Neuronal stem cell (in vitro differentiated cells): ENCODE measurements around the gene FOXC2.

Experiments used
- DNase-seq: peaks from one replicate; pipeline ENCODE4 v3.0.0-alpha.2; 2013; ENCODE audit warnings: low spot score
- H2AFZ ChIP-seq: one replicate; pipeline ENCODE4 v1.6.1; 2013; ENCODE audit warnings: mild to moderate bottlenecking, low read length, inconsistent platforms
- H2AK5ac ChIP-seq: 2 replicates; pipeline ENCODE4 v1.6.1; 2013; ENCODE audit warnings: low read depth, mild to moderate bottlenecking, inconsistent platforms, low read length, moderate library complexity, mixed read lengths
- H2BK120ac ChIP-seq: 2 replicates; pipeline ENCODE4 v1.6.1; 2013; ENCODE audit warnings: low read depth, mild to moderate bottlenecking, inconsistent platforms, low read length, moderate library complexity, mixed read lengths
- H2BK12ac ChIP-seq: one replicate; pipeline ENCODE4 v1.6.1; 2013; ENCODE audit warnings: low read length, inconsistent platforms
- H2BK15ac ChIP-seq: 2 replicates; pipeline ENCODE4 v1.6.1; 2013; ENCODE audit warnings: mild to moderate bottlenecking, low read length, inconsistent platforms, mixed read lengths
- H2BK5ac ChIP-seq: one replicate; pipeline ENCODE4 v1.6.1; 2013; ENCODE audit warnings: inconsistent platforms, mild to moderate bottlenecking, low read length, moderate library complexity
- H3K14ac ChIP-seq: one replicate; pipeline ENCODE4 v1.6.1; 2013; ENCODE audit warnings: low read length, inconsistent platforms
- H3K18ac ChIP-seq: 2 replicates; pipeline ENCODE4 v1.6.1; 2013; ENCODE audit warnings: low read length, inconsistent platforms
- H3K23ac ChIP-seq: 2 replicates; pipeline ENCODE4 v1.6.1; 2013; ENCODE audit warnings: low read depth, mild to moderate bottlenecking, mixed read lengths, low read length, inconsistent platforms; ENCODE audit not compliant: poor library complexity
- H3K27ac ChIP-seq: replicated peaks from 3 replicates; pipeline ENCODE4 v1.5.1; 2013; ENCODE audit warnings: low read length, inconsistent platforms
- H3K27me3 ChIP-seq, 3 experiments: 2 replicates each; pipeline ENCODE4 v1.6.1; 2013; ENCODE audit warnings: low read length in 3 of 3, mild to moderate bottlenecking in 2 of 3, inconsistent platforms in 1 of 3, low read depth in 1 of 3, mixed read lengths in 1 of 3, moderate library complexity in 1 of 3; ENCODE audit not compliant: control insufficient read depth in 3 of 3, insufficient read depth in 3 of 3
- H3K36me3 ChIP-seq, 2 donors: replicated peaks in 1 of 2; 2 replicates each; pipeline ENCODE4 v1.6.1; 2013; ENCODE audit warnings: low read length in 2 of 2; ENCODE audit not compliant: control insufficient read depth in 2 of 2, insufficient read depth in 2 of 2
- H3K4ac ChIP-seq: 2 replicates; pipeline ENCODE4 v1.6.1; 2013; ENCODE audit warnings: inconsistent platforms, mild to moderate bottlenecking, low read length, moderate library complexity
- H3K4me1 ChIP-seq, 2 donors: 1 replicate in 1 of 2; 2 replicates in 1 of 2; pipeline ENCODE4 v1.6.1; 2013; ENCODE audit warnings: low read length in 2 of 2, low read depth in 1 of 2; ENCODE audit not compliant: control insufficient read depth in 2 of 2, insufficient read depth in 1 of 2
- H3K4me2 ChIP-seq: one replicate; pipeline ENCODE4 v1.6.1; 2013; ENCODE audit warnings: mild to moderate bottlenecking, low read length, inconsistent platforms; ENCODE audit not compliant: insufficient read depth, poor library complexity, severe bottlenecking
- H3K4me3 ChIP-seq, 2 donors: 2 replicates each; pipeline ENCODE4 v1.5.1; 2013; ENCODE audit warnings: low read length in 2 of 2, mild to moderate bottlenecking in 2 of 2, inconsistent platforms in 1 of 2, moderate library complexity in 1 of 2
- H3K79me1 ChIP-seq: one replicate; pipeline ENCODE4 v1.6.1; 2013; ENCODE audit warnings: low read depth, mild to moderate bottlenecking, inconsistent platforms, low read length, moderate library complexity
- H3K9ac ChIP-seq: one replicate; pipeline ENCODE4 v1.6.1; 2013; ENCODE audit warnings: mild to moderate bottlenecking, low read depth, low read length, inconsistent platforms; ENCODE audit not compliant: poor library complexity
- H3K9me3 ChIP-seq, 2 donors: replicated peaks in 1 of 2; 2 replicates each; pipeline versions ENCODE3 to v1.6.1; 2013; ENCODE audit warnings: low read length in 2 of 2, mild to moderate bottlenecking in 2 of 2, inconsistent platforms in 1 of 2, low read depth in 1 of 2, mixed read lengths in 1 of 2, moderate library complexity in 1 of 2; ENCODE audit not compliant: control insufficient read depth in 2 of 2, insufficient read depth in 1 of 2
- H4K8ac ChIP-seq: one replicate; pipeline ENCODE4 v1.6.1; 2013; ENCODE audit warnings: low read depth, mild to moderate bottlenecking, inconsistent platforms, low read length, moderate library complexity
- H4K91ac ChIP-seq: one replicate; pipeline ENCODE4 v1.6.1; 2013; ENCODE audit warnings: low read length, low read depth, mild to moderate bottlenecking, inconsistent platforms; ENCODE audit not compliant: poor library complexity
- WGBS, 2 donors: extraction: QIAGEN DNeasy Blood & Tissue Kit; methylation state at CpG; one replicate each; pipeline ENCODE4 v1.1.7; 2013; ENCODE audit warnings: missing lambda C conversion rate in 2 of 2, mixed read lengths in 1 of 2; ENCODE audit not compliant: insufficient read length in 2 of 2, insufficient replicate concordance in 1 of 2; ENCODE audit errors: extremely low coverage in 2 of 2; 5-methylcytosine and 5-hydroxymethylcytosine counted together

The FOXC2 gene

DNA sequence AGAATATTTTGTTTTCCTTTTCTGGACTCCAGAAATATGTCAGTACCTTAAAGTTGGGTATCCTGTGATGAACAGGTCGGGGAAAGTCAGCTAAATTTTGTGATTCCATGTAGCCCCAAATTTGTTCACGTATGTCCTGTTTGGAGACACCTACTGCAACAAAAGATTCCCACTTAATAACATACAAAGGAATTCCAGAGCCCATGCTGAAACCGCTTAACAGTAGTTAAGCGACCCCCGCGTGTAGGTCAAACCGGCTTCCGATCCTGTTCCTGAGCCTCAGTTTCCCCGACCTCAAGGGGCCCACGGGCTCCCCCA is 12.1 kb upstream of the FOXC2 start:
- Histone ChIP-seq H3K4me1 (peaks cover 3 to 5% of the 10 kb centered on the region in 2 donors), H3K4me2 (peak overlapping the region; percentile 48), H4K91ac (no peak overlapping the region), H2BK120ac (no peak overlapping the region), H3K18ac (peak overlapping the region; percentile 87), H3K9me3 (no peaks in the 10 kb centered on the region), H2BK5ac (peak overlapping the region; percentile 56), H2AK5ac (no peak overlapping the region), H2AFZ (peak overlapping the region; percentile 93), H3K9ac (peak overlapping the region; percentile 87), H3K36me3 (peaks cover 5 to 33% of the 10 kb centered on the region in 2 donors), H3K79me1 (no peaks in the 10 kb centered on the region), H3K27ac (no peak overlapping the region), H3K4ac (no peak overlapping the region), H3K14ac (no peak overlapping the region), H3K27me3 (peaks cover 0 to 2% (median 0%) of the 10 kb centered on the region in 3 experiments), H3K23ac (peak overlapping the region; percentile 85), H2BK12ac (no peak overlapping the region), H4K8ac (no peak overlapping the region), H3K4me3 (peak overlapping the region; percentile 82 to 93), H2BK15ac (no peak overlapping the region)
- no CpG with 5 or more reads among the region's 10 CpGs for WGBS, 2 donors
- no peak for DNase-seq

DNA sequence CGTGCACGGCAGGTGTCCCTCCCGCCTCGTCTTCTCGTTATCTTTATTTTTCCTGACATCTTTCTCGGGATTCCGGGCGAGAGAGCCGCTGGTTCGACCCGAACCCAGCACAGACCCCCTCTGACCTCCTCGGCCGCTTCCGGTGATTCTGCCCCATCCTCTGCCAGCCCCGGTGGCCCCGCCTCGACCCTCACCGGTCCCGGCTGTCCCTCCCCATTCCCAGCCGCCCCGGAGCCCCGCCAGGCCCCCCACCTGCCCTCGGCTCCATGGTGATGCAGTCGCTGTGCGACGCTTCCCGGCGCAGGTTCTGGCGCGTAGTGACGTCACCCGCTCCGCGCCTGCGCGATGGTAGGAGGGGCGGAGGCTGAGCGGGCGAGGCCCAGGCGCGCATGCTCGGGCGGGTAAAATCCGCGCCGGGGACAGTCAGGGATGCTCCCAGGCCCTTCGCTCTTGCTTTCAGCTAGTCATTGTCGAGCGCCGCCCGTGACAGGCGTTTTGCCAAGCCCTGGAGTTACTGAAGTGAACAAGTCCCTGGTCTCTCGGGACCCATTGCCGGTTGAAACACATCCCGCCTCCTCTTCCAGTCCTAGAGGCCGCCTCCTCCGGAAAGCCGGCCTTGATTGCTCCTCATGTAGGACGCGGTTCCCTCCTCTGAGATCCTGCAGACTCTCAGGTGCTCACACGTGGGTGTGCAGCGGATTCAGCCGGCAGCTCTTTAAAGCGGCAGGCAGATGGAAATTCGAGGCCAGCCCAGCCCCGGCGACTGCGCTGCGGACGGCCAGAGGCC is 11.5 kb upstream of the FOXC2 start, which contains the start of gene MTHFSD:
Gene MTHFSD (minus strand): TSS at position 319 of the 787 bp plus-strand sequence. CDS start 51 bp downstream, at position 268.
- Histone ChIP-seq H3K4me2 (peak within 1 kb of the TSS; percentile 98), H3K4ac (no peak within 1 kb of the TSS), H4K8ac (no peak within 1 kb of the TSS), H2BK12ac (no peak within 1 kb of the TSS), H3K79me1 (no peaks in the 10 kb centered on the region), H3K27me3 (peaks cover 0 to 2% (median 0%) of the 10 kb centered on the region in 3 experiments), H4K91ac (no peak within 1 kb of the TSS), H2BK120ac (no peak within 1 kb of the TSS), H3K36me3 (peaks cover 3 to 27% of the 10 kb centered on the region in 2 donors), H3K4me1 (peaks cover 3 to 5% of the 10 kb centered on the region in 2 donors), H3K9me3 (no peaks in the 10 kb centered on the region), H3K9ac (peak within 1 kb of the TSS; percentile 87), H2AK5ac (peak within 1 kb of the TSS; percentile 58), H2BK15ac (peak within 1 kb of the TSS; percentile 50), H3K4me3 (peak within 1 kb of the TSS; percentile 82 to 93), H2BK5ac (peak within 1 kb of the TSS; percentile 56), H3K23ac (peak within 1 kb of the TSS; percentile 85), H3K18ac (peak within 1 kb of the TSS; percentile 87), H3K14ac (no peak within 1 kb of the TSS), H3K27ac (no peak within 1 kb of the TSS), H2AFZ (peak within 1 kb of the TSS; percentile 93)
- peak; percentile 91 for DNase-seq
- no CpG with 5 or more reads among the region's 70 CpGs for WGBS, 2 donors

DNA sequence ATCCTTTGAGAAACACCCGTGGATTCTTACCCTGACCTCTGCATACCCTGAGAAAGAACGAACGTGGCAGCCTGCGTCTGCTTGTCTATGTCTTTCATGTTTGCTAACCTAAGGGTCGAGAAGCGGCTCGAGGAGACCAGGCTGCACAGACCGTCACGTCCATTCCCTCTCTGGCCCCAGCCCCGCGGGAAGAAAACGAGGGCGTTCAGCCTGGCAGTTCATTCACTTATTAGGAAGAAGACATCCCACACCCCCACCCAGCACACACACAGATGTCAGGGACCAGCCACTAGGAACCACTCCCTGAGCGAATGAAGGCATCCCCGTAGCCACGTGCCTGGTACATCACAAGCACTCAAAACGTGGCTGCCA is 10.9 kb upstream of the FOXC2 start:
- H3K79me1 ChIP-seq = no peaks in the 10 kb centered on the region
- H3K9me3 ChIP-seq = no peaks in the 10 kb centered on the region
- no peak overlapping the region for H4K91ac ChIP-seq
- no peak overlapping the region for H3K4ac ChIP-seq
- peak overlapping the region; percentile 98 for H3K4me2 ChIP-seq
- H2BK120ac ChIP-seq = no peak overlapping the region
- H2BK15ac ChIP-seq = peak overlapping the region; percentile 50
- no peak overlapping the region for H3K14ac ChIP-seq
- H3K27ac ChIP-seq = no peak overlapping the region
- H3K4me1 ChIP-seq = peaks cover 3 to 5% of the 10 kb centered on the region in 2 donors
- peak overlapping the region; percentile 78 for H3K9ac ChIP-seq
- H3K4me3 ChIP-seq = peak overlapping the region; percentile 82 to 93
- H2AK5ac ChIP-seq = peak overlapping the region; percentile 58
- peak overlapping the region; percentile 12 for H3K18ac ChIP-seq
- peaks cover 0 to 2% (median 0%) of the 10 kb centered on the region in 3 experiments for H3K27me3 ChIP-seq
- H3K36me3 ChIP-seq = peaks cover 0 to 22% of the 10 kb centered on the region in 2 donors
- no peak overlapping the region for H2BK12ac ChIP-seq
- no peak overlapping the region for H2BK5ac ChIP-seq
- DNase-seq = no peak
- H2AFZ ChIP-seq = peak overlapping the region; percentile 93
- H3K23ac ChIP-seq = peak overlapping the region; percentile 85
- no CpG with 5 or more reads among the region's 17 CpGs for WGBS, 2 donors
- H4K8ac ChIP-seq = no peak overlapping the region

DNA sequence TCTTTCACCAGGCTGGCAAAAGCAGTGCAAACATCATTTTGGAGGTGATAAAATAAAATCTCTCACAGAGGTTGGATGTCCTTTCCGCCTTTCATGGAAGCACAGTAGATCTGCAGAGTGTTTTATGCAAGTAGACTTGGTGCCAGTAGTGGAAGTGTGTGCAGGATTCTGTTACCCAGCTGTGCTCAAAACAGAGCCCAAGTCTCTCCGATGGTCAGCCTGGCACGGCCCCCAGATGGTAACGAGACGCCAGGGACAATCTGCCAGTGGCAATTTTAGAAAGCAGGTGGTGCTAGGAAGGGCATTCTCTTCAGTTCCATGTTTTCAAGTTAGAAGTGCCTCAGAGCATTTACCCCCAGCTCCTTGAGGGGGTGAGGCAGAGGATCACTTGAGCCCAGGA is 10.1 kb upstream of the FOXC2 start:
- no peak overlapping the region for H3K14ac ChIP-seq
- no peak overlapping the region for H3K4me3 ChIP-seq
- peaks cover 3 to 5% of the 10 kb centered on the region in 2 donors for H3K4me1 ChIP-seq

More for the DNA sequence above, 10.1 kb upstream of the FOXC2 start:
- Histone ChIP-seq H2AK5ac (no peak overlapping the region), H4K91ac (no peak overlapping the region), H2BK5ac (no peak overlapping the region), H3K4ac (no peak overlapping the region), H3K23ac (no peak overlapping the region), H3K27me3 (peaks cover 0 to 2% (median 0%) of the 10 kb centered on the region in 3 experiments), H3K79me1 (no peaks in the 10 kb centered on the region), H3K18ac (no peak overlapping the region), H2BK12ac (no peak overlapping the region), H2BK120ac (no peak overlapping the region), H3K36me3 (peaks cover 0 to 14% of the 10 kb centered on the region in 2 donors), H2BK15ac (no peak overlapping the region), H4K8ac (no peak overlapping the region), H3K9me3 (no peaks in the 10 kb centered on the region), H2AFZ (peak overlapping the region; percentile 61), H3K9ac (no peak overlapping the region), H3K27ac (no peak overlapping the region), H3K4me2 (no peak overlapping the region)
- no CpG with 5 or more reads among the region's 5 CpGs for WGBS, 2 donors
- no peak for DNase-seq
